OCI-LY1 (cell line): ENCODE data around the gene CHP2.

Experiments
- H2AFZ ChIP-seq: fragments of 200-600 bp; sonication (generic), shearing (Covaris generic); 2 replicates; pipeline ENCODE4 v1.6.0; 2014; ENCODE audit warnings: antibody characterized with exemption, mild to moderate bottlenecking, low read length
- H3F3A ChIP-seq: fragments of 200-600 bp; sonication (generic), shearing (Covaris generic); 2 replicates; pipeline ENCODE4 v1.6.0; 2014; ENCODE audit warnings: mild to moderate bottlenecking, antibody characterized with exemption, low read length, moderate library complexity; ENCODE audit not compliant: insufficient read depth
- H3K27ac ChIP-seq: fragments of 200-600 bp; sonication (generic); 2 replicates; pipeline ENCODE4 v1.5.1; 2014; ENCODE audit warnings: low read length, mixed run types, mild to moderate bottlenecking, low read depth; ENCODE audit not compliant: poor library complexity, severe bottlenecking
- H3K27me3 ChIP-seq: fragments of 200-600 bp; sonication (generic); 2 replicates; pipeline ENCODE4 v1.6.0; 2014; ENCODE audit warnings: antibody characterized with exemption, mild to moderate bottlenecking, low read length, moderate library complexity; ENCODE audit not compliant: insufficient read depth
- H3K36me3 ChIP-seq: fragments of 200-600 bp; sonication (generic); 2 replicates; pipeline ENCODE4 v1.6.1; 2014; ENCODE audit warnings: mild to moderate bottlenecking, antibody characterized with exemption, low read length, moderate library complexity, mixed read lengths; ENCODE audit not compliant: insufficient read depth
- H3K4me1 ChIP-seq: fragments of 200-600 bp; sonication (generic); 2 replicates; pipeline ENCODE4 v1.5.1; 2014; ENCODE audit warnings: mild to moderate bottlenecking, low read length, moderate library complexity; ENCODE audit not compliant: insufficient read depth, severe bottlenecking
- H3K4me2 ChIP-seq: fragments of 200-600 bp; sonication (generic), shearing (Covaris generic); 2 replicates; pipeline ENCODE4 v1.6.1; 2014; ENCODE audit warnings: low read length
- H3K4me3 ChIP-seq: fragments of 200-600 bp; sonication (generic); 2 replicates; pipeline ENCODE4 v1.5.1; 2014; ENCODE audit warnings: low read length, low read depth, mild to moderate bottlenecking, mixed read lengths; ENCODE audit not compliant: poor library complexity, severe bottlenecking
- H3K79me2 ChIP-seq: fragments of 200-600 bp; shearing (Covaris generic); 2 replicates; pipeline ENCODE4 v1.6.1; 2016; ENCODE audit warnings: mixed run types, low read length, mixed read lengths; ENCODE audit not compliant: insufficient read depth
- H3K9ac ChIP-seq: fragments of 200-600 bp; sonication (generic), shearing (Covaris generic); 2 replicates; pipeline ENCODE4 v1.6.1; 2014; ENCODE audit warnings: mild to moderate bottlenecking, low read length, mixed read lengths
- H3K9me2 ChIP-seq: fragments of 200-600 bp; sonication (generic), shearing (Covaris generic); 2 replicates; pipeline ENCODE4 v1.6.1; 2014; ENCODE audit warnings: low read depth, mild to moderate bottlenecking, low read length, mixed read lengths
- H3K9me3 ChIP-seq: fragments of 200-600 bp; shearing (Covaris generic); 2 replicates; pipeline ENCODE4 v1.6.1; 2014; ENCODE audit warnings: low read length, mixed read lengths
- H4K20me1 ChIP-seq: fragments of 200-600 bp; sonication (generic), shearing (Covaris generic); 2 replicates; pipeline ENCODE4 v1.6.0; 2016; ENCODE audit warnings: mild to moderate bottlenecking, low read length; ENCODE audit not compliant: insufficient read depth
- CTCF ChIP-seq: fragments of 200-600 bp; sonication (generic), shearing (Covaris generic); IDR thresholded peaks from 2 replicates; pipeline ENCODE4 v1.5.1; 2017; ENCODE audit warnings: mild to moderate bottlenecking, antibody characterized with exemption, low read length, moderate library complexity, mixed read lengths
- EZH2 ChIP-seq: fragments of 200-600 bp; sonication (generic), shearing (Covaris generic); IDR thresholded peaks from 2 replicates; pipeline ENCODE4 v1.8.0; 2017; ENCODE audit warnings: borderline replicate concordance, mixed run types, mild to moderate bottlenecking, antibody characterized with exemption, low read length, moderate library complexity, mixed read lengths

Gene CHP2

GRCh38 chr16:23755484-23755809 is 621 bp downstream of the CHP2 start:
- Histone ChIP-seq H3K9me2 (no peaks in the 10 kb centered on the region), H3K4me1 (no peaks in the 10 kb centered on the region), H3K79me2 (no peaks in the 10 kb centered on the region), H3K36me3 (no peaks in the 10 kb centered on the region), H3K4me2 (no peak overlapping the region), H3K27me3 (no peaks in the 10 kb centered on the region), H3F3A (no peaks in the 10 kb centered on the region), H3K4me3 (no peak overlapping the region), H3K27ac (no peak overlapping the region), H4K20me1 (no peaks in the 10 kb centered on the region), H3K9me3 (no peaks in the 10 kb centered on the region), H2AFZ (no peak overlapping the region), H3K9ac (no peak overlapping the region)
- no peak for TF ChIP-seq CTCF
- no peak for TF ChIP-seq EZH2

- Histone ChIP-seq H3K9me3 (no peaks in the 10 kb centered on the region), H3K36me3 (no peaks in the 10 kb centered on the region), H3K27ac (no peak overlapping the region), H3K9me2 (no peaks in the 10 kb centered on the region), H3K79me2 (no peaks in the 10 kb centered on the region), H3F3A (no peaks in the 10 kb centered on the region), H3K9ac (no peak overlapping the region), H2AFZ (no peak overlapping the region), H3K4me3 (no peak overlapping the region), H3K4me1 (no peaks in the 10 kb centered on the region), H3K4me2 (no peak overlapping the region), H3K27me3 (no peaks in the 10 kb centered on the region; the same call in 1 of the 2 replicates), H4K20me1 (no peaks in the 10 kb centered on the region)
- no peak for TF ChIP-seq EZH2
- no peak for TF ChIP-seq CTCF
Observed at GRCh38 chr16:23757116-23757515, 2.3 kb downstream of the CHP2 start.

GRCh38 chr16:23757937-23758619 is 3.3 kb downstream of the CHP2 start:
- H3K4me1 ChIP-seq: no peaks in the 10 kb centered on the region

More at GRCh38 chr16:23757937-23758619, 3.3 kb downstream of the CHP2 start:
- Histone ChIP-seq H3K27ac (no peak overlapping the region), H3K27me3 (no peaks in the 10 kb centered on the region; the same call in 1 of the 2 replicates), H3K79me2 (no peaks in the 10 kb centered on the region), H3K4me2 (no peak overlapping the region), H3F3A (no peaks in the 10 kb centered on the region), H4K20me1 (no peaks in the 10 kb centered on the region), H3K4me3 (no peak overlapping the region), H3K9me2 (no peaks in the 10 kb centered on the region), H3K36me3 (no peaks in the 10 kb centered on the region), H3K9me3 (no peaks in the 10 kb centered on the region), H3K9ac (no peak overlapping the region), H2AFZ (no peak overlapping the region)
- TF ChIP-seq EZH2 (no peak), CTCF (no peak)
